ENCODE results near the gene CITED1.

DNA sequence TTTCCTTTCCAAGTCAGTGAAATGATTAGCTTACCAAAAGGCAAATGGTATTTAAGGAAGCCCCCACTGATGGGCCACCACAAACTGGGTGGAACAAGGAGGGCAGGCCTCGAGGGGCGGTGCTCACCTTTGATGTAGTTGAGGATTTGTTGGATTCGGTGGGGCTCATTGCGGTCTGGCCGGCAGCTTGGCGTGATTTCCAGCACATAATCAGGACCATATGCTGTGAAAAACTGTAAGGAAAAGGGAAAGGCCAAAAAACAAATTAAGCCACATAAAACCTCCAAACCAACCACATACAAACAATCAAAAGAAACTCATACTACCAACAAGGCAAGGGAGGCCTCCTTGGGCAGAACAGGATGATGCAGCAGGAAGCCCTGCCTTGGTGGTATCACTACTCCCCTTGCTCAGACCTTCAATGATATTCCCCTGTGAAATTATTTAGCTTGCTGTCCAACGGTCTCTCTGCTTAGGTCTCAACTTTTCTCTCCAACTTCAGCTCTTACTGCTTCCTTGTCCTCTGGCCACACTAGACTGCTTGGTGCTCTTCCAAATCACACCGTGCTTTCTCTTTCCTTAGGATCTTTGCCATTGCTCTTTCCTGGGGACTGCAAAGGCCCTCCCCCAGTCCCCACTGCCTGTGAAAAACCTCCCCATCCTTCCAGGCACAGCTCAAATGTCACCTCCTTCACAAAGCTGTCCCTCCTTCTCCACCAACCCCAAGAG, 46.1 kb upstream of the CITED1 start:
- no peak for TF ChIP-seq CTCF (IDR thresholded peaks at IDR 0.05)
- TF ChIP-seq EZH2 (IDR thresholded peaks at IDR 0.05) = no peak
- no peak for TF ChIP-seq EZH2phosphoT487 (IDR thresholded peaks at IDR 0.05)
